CD4-positive, alpha-beta T cell treated with Interleukin-17A for 4 hours (primary cell): Measurements from ENCODE around the gene CACTIN.
"Not testable (repeated sequence)": the region's sequence is repeated elsewhere in the genome, so short reads cannot be mapped to it uniquely, and the experiment has no call there.

ENCODE experiments used
- DNase-seq: peaks from one replicate; pipeline ENCODE4 v3.0.0-alpha.2; 2020; ENCODE audit warnings: mixed read lengths

CACTIN gene

DNA sequence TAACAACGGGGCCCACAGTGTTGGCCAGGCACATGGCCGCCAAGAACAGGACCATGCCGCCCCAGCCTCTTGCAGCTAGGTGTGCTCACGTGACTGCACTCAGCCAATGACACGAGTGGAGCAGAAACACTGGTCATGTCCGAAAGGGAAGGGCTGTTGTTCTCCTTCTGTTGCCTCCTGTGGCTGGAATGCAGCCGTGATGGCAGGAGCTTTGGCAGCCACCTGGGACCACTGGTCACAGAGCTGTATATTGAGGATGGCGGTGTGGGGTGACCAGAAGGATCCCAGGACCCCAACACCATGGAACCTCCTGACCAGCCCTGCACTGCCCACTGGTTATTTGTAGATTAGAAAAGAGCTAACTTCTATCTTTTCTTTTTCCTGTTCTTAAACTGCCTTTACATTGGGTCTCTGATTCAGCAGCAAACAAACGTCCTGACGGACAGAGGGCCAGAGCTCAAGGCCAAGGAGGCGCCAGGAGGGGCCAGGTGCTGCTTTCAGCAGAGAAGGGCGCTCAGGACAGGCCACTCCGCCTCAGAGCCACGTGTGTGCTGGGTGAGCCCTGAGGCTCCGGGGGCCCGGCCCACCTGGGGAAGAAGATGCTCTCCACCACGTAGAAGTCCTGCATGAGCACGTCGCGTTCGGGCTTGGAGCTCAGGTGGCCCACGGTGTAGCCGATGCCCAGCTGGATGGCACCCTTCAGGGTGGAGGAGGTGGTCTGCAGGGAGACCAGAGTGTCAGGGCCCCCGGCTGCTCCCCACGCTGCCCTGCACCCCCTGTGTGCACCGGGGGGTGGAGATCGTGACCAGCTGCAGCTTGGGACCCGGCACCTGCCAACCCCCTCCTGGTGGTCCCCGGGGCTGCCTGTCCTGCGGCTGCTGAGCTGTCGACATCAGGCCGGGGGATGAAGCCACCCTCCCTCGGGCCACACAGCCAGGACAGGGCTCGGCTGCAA lies 35.0 kb upstream of the CACTIN start:
- DNase-seq: no peak

DNA sequence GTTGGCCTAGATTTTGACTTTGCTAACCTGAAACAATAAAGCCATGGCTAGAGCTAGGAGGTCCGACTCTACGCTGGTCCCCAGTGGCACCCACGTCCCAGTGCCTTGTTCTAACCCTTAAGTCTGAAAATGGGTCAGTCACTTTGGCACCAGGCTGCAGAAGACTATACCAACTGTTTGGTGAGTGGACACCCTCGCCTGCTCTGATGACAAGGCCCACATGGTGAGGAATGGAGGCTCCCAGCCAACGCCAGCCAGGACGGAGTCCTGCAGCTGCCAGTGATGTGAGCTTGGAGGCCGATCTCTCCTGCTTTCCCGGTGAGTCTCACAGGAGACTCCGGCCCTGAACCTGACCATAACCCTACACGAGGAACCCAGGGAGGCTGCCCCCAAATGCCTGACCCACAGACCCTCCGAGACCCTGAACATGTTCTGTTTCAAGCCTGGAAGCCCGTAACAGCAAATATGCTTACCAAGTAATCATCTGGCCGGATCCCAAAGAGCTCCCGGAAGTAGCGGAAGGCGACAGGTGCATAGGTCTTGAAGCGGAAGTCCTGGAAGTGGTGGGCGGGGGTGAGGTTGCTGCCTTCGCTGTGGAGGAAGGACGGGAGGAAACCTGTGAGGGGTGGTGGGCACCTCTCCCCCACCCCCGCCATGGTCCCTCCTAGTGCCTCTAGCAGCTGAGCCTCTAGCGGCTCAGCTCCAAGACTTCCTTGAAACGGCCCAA lies 34.1 kb upstream of the CACTIN start:
- no peak for DNase-seq

DNA sequence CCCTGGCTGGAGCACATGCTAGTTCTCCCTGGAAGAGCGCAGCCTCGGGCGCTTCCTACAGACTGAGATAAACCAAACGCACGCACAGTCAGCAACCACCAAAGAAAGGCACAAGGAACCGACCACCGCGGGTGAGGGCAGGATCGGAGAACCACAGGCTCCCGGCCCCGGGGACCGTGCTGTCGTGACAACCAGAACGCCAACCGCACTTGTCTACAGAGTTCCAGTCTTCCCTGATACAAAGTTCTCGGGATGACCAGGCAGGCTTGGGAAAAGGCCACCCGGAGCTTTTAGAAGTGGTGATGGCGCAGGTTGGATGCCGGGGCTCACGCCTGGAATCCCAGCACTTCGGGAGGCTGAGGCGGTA lies 33.1 kb upstream of the CACTIN start:
- DNase-seq: no peak

DNA sequence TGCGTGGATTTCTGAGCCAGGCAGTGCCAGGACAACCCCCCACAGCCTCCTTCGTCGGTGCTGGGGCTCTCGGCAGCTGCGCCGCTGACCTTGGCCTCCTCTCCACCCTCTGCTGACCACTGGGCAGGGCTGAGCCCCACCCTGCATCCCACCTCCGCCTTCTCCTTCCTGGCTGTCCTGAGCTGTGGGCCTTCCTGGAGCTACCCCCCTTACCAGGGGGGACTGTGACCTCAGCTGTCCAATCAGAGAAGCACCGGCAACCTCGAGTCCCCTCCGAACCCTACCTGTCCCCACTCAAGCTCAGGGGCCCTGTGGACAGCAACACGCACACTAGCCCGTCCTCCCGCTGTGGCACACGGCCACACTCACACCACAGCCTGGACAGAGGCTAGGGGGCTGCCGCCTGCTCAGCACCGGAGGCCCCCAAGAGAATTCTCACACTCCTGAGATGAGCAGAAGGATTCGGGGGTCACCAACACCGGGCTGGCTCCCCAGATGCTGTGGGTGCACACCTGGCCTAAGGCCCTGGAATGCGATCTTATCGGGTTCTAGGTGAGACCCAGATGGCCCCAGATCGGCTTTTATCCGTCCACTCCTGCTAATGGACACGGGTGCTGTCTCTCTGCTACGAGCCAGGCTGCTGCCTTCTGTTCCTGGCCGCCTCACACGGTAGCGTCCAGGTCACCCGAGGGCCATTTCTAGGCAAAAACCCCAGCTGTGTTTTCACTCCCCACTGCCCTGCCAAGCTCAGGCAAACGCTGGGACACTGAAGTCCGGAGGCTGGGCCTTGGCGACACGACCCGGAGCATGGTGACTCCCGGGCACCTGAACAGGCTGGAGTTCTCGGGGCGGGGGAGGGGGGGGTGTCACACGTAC lies 32.5 kb upstream of the CACTIN start:
- no peak for DNase-seq

DNA sequence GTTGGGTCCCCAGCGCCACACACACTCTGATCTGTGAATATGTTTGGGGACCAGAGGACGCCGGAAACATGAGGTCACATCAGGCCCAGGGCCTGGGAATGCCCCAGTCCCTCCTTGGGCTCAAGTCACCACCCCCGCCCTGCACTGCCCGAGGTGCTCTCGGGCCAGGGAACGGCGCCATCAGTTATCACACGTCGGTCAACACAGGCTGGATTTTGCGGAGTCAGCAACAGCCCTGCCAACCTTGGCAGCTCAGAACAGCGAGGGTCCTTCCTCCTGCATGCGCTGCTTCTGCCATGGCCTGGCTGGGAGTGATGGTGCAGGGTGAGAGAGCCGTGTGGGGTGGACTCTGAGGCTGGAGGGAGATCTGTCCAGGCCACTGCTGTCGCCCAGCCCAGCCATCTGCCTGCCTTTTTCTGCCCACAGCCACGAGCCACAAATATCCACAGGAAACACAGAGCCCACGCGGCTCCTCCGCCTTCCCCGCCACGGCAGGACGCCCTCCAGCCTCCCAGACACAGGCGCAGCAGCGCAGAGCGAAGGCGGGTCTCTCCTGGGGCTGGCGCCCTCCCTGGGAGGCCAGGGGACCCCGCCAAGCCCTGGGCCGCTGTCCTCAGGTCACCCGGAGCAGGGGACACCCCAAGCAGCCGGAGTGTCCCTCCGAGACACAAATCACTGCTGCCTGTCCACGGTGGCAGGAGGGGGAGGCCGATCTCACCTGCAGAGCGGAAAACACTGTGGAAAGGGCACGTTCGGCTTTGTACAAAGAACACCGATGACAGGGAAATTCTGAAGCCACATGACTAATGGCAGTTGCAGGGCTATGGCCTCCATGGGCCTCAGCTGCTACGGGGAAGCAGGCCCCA lies 31.6 kb upstream of the CACTIN start:
- DNase-seq: no peak

DNA sequence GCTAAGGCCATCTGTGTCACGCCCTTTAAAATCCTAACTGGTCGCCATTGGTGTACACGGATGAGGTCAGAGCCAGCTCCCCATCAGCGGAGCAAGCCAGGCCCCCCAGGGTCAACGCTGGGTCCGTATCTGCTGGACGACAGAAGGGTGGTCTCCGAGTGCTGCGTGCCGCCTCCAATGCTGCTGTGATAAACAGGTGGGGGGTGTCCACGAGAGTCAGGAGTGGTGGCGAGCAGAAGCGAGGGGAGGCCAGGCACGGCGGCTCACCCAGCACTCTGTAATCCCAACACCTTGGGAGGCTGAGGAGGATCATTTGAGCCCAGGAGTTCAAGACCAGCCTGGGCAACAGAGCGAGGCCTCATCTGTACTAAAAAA lies 30.8 kb upstream of the CACTIN start:
- no peak for DNase-seq

DNA sequence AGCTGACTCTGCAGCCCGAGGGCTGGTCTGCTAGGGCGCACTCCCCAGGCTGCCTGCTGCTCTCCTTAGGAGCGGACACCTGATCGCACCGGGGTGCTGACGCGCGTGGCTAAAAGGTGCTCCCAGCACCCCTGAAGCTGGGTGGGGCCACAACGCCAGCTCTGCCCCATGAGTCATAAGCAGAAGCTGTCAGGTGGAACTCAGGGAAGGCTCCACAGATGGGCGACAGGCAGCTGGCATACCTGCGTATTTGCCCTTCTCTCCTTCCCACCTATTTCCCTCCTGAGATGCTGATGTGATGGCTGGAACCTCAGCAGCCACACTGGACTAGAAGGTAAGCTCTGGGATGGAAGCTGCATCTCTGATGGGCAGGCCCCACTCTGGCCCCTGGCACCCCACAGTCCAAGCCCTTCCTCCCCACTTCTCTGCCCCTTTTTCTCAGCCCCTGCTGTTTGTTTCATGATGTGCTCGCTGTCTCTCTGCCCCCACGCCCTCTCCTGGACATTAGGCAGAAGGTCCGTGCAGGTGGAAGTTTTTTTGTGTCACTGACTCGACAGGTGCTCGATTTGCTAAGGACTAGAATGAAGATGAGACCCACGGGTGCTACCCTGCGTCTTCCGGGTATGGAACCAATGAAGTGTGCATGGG lies 30.3 kb upstream of the CACTIN start:
- DNase-seq: no peak

DNA sequence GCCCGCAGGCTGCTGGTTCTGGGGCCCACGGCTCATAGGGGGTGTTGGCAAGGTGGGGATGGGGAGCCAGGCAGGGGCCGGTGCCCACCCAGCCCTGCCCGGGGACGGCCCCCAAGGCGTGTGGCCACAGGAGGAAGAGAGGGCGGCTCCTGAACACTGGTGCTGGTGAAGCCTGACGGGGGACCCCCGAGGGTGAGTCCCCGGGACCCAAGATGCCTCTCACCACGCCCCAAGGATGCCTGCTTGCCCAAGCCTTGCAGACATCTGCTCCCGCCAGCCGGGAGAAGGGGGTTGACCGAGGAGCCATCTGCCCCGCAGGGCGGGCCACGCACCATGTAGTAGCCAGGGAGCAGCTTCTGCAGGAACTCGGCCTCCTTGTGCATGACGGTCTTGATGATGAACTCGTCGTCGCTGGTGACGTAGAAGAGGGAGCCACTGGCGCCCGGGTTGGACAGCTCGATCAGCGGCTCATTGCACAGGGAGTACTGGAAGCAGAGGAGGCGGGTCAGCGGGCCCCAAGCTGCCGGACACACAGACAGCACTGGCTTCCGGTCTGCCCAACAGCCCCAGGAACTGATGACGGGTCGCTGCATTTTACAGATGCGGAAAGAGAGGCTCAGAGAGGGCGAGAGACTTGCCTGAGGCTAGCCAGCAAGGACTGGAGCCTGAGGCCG lies 29.6 kb upstream of the CACTIN start:
- DNase-seq: no peak

DNA sequence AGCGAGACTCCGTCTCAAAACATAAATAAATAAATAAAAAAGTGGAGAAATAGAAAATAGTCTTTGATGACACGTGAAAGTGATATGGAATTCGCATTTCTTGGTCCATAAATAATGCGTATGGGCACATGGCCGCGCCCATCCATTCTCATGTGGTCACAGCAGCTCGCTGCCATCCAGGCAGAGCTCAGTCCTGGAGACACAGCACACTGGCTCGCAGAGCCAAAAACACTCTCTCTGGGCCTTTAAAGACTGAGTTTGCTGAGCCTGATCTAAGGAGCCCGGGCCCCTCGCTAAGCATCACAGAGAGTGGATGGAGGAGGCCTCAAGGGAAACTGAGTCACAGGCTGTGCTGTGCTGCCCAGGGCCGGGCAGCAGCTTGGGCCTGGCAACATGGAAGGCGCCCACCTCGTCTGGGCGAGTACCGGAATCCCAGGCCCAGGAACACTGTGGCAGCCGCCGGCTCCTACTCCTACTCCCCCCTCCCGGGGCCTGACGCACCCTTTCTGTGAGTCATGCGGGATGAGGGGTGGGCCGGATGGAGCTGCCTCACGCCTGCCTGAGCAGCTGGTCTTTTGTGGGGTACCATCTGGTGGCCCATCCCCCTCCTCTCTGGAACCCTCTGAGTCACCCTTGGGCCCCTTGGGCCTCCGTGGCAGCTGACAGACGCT lies 28.9 kb upstream of the CACTIN start:
- DNase-seq: no peak

DNA sequence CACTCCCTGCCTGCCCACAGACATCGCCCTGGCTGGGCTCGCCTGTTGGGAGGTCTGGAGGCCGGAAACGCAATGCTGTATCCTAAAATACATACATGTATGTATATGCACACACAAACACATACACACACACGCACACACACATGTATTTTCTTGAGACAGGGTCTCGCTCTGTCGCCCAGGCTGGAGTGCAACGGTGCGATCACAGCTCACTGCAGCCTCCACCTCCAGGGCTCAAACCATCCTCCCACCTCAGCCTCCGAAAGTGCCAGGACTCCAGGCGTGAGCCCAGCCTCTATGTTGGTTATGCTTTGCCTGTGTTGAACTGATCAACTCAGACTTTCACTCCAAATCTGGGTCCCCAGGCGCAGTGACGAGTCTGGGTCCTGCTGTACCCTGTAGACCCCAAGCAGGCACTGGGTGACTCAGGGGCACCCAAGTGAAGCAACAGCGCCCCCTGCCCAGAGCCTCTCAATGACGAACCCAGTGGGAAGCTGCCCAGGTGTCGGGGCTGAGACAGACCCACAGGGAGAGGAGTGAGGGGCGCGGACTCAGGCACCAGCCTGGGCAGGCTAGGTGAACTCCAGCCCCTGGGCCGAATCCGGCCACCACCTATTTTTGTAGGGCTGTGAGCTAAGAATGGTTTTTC lies 27.4 kb upstream of the CACTIN start:
- DNase-seq: peak; percentile 19

DNA sequence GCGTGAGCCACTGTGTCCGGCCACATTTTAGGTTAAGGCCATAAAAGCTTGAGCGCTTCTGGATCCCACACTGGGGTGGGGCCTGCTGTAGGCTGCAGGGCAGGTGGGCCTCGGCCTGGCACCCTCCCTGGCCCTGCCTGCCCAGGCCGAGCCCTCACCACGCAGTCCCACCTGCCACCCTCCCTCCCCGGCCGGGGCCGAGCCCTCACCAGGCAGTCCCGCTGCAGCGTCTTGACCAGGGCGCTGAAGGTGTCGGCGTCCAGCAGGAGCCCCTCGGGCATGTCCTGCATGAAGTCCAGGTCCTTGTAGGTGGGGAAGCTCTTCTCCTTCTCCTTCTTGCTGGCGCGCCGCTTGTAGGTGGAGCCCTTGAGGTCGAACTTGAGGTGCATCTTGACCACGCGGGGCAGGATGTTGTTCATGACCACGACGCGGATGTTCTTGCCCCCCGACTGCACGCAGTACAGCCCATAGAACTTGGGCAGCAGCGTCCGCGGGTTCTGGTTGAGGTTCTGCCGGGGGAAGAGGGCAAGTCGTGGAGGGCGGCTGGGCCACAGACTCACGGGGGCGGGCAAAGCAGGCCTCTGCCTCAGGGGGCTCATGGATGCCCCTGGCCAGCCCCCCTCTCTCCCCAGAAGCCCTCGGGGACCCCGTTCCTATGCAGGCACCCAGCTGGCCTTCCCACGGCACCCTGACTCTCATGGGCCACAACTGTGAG lies 26.6 kb upstream of the CACTIN start:
- no peak for DNase-seq

DNA sequence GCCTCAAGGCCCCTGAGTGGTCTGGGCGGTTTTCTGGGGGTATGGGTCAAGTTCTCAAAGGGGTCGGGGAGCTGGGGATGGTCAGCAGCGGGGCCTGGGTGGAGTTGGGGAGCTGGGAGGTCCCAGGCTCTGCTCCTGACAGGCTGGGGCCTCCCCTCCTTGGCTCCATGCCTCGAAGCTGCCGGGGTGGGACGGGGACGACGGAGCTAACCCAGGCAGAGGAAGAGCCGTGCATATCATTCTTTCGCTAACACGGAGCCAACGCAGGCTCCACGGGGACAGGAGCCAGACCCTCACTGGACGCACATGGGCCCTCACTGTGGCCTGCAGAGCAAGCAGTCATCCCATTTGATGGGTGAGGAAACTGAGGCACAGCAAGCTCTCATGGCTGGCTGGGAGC lies 25.8 kb upstream of the CACTIN start:
- no peak for DNase-seq

DNA sequence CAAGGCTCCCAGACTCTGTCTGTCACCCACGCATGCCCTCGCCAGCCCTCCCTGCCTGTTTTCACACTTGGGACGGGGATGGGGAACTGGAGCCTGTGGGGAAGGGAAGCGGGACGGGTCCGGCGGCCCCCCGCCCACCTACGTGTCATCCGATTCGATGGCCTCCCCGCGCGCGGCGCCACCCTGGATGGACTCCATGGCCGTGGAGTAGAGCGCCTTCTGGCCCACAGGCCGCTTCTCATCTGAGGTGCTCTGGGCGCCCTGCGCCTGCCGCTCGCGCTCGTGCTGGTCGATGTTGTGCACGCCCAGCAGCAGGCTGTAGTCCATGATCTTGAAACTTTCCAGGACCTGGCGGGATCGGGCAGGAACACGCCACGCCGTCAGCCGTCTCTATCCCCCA lies 25.1 kb upstream of the CACTIN start:
- DNase-seq: no peak

DNA sequence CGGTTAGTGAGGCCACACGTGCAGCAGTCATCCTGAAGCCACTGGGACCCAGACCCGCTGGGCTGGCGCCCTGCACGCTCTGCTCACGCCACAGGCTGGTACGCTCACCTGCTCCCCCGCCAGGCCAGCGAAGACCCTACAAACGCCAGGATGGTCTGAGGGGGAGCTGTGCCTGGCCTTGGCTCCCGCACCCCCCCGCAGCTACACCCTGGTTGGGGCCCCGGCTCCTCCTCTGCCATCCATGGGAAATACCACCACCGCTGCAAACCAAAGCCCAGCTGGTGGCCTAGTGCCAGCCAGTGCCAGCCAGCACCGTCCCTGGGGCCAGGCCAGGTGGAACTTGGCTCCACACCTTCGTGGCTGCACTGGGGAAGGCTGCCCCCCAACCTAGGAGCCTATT lies 23.3 kb upstream of the CACTIN start:
- DNase-seq: no peak

DNA sequence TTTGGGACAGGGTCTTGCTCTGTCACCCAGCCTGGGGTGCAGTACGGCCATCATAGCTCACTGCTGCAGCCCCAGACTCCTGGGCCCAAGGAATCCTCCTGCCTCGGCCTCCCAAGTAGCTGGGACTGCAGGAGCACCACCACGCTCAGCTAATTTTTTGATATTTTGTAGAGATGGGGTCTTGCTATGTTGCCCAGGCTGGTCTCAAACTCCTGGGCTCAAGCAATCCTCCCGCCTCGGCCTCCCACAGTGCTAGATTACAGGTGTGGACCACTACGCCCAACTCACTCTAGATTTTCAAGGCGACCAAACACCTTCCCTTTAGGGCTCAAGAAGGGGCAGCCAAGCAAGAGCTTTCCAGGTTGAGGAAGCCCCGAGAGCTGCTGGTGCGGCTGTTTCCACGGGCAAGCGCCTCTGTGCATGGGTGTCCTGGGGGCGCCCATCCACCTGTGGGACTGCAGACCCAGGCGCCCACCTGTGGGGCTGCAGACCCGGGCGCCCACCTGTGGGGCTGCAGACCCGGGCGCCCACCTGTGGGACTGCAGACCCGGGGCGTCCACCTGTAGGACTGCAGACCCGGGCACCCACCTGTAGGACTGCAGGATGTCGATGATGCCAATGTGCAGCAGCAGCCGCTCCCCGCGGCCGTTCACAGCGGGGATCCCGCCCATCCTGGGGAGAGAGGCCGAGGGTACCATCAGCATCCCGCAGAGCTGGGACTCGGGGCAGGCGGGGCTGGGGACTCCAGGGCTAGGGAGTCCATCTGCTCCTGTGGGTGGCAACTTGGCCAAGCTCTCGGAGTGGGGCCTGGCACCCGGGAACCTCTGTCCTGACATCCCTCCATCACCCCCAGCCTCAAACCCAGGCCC lies 21.7 kb upstream of the CACTIN start:
- DNase-seq: no peak

DNA sequence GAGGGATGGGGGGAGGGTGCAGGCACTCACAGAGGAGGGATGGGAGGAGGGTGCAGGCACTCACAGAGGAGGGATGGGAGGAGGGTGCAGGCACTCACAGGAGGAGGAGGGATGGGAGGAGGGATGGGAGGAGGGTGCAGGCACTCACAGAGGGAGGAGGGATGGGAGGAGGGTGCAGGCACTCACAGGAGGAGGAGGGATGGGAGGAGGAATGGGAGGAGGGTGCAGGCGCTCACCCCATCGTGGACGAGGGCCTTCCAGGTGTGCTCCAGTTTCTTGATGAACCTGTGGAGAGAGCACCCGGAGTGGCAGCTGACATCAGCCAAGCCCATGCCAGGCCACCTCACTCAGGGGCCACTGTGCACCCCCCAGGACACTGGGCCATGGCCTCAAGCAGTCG lies 20.5 kb upstream of the CACTIN start:
- not testable (repeated sequence) for DNase-seq

DNA sequence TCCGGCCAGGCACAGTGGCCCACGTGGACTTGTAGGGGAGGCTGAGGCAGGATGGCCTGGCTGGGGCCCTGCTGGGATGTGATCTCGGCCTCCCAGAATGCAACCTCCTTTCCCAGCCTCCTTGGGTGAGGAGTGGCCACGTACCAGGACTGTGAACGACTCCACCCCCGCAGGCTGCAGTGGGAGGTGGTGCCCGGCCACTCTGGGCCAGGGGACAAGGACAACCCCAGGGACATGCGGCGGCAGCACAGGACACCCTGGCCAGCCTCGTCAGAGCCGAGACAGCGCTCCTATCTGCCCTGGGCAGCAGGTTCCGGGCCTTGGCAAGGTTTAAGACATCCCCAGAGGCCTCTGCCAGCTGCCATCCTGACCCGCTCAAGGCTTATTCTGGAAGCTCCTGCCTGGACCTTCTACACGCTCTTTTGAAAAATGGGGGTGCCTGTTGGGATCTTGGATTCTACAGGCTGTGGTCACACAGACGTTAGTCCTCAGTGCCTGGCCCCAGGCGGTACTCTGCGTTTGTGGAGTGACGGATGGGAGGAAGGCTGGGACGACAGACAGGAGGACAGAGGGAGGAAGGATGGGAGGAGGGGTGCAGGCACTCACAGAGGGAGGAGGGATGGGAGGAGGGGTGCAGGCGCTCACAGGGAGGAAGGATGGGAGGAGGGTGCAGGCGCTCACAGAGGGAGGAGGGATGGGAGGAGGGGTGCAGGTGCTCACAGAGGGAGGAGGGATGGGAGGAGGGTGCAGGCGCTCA lies 19.9 kb upstream of the CACTIN start:
- no peak for DNase-seq

DNA sequence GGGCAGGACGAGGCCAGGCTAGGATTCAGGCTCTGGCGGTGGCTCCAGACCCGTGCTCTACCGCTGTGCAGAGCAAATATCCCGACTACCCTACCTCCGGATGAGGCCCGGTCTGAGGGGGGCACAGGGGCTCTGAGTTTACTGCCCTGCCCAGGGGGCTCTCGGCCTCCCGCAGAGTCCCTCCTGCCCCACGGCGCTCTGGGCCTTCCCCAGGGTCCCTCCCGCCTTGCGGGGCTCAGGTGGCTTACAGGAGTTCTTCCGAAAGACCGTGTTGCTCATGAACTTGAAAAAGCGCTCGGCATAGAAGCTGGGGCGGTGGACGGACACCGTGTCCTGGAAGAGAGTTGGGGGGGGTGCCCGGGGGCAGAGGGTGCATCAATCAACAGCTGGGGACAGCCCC lies 19.1 kb upstream of the CACTIN start:
- DNase-seq: no peak
